Measurements from ENCODE around the gene MAP4K5.
"Not testable (repeated sequence)": the region's sequence is repeated elsewhere in the genome, so short reads cannot be mapped to it uniquely, and the experiment has no call there.

Gene MAP4K5

GRCh38 chr14:50532502-50533240 is at the start of gene MAP4K5:
Gene MAP4K5 (minus strand): TSS chr14:50532569. CDS start chr14:50532049, 520 bp downstream.
- peak; percentile 83 for DNase-seq (ENCODE audit: low read depth)

- DNase-seq (ENCODE audit: low read depth): no peak
Observed at GRCh38 chr14:50578433-50578832, 46.1 kb upstream of the MAP4K5 start.

GRCh38 chr14:50577982-50578381 is 45.6 kb upstream of the MAP4K5 start:
- DNase-seq (ENCODE audit: low read depth): no peak

GRCh38 chr14:50575769-50576168 is 43.4 kb upstream of the MAP4K5 start:
- DNase-seq (ENCODE audit: low read depth): no peak

GRCh38 chr14:50573862-50574261 is 41.5 kb upstream of the MAP4K5 start:
- no peak for DNase-seq (ENCODE audit: low read depth)

GRCh38 chr14:50569714-50570274 is 37.4 kb upstream of the MAP4K5 start:
- DNase-seq (ENCODE audit: low read depth): no peak

- DNase-seq (ENCODE audit: low read depth): no peak
Observed at GRCh38 chr14:50562841-50563240, 30.5 kb upstream of the MAP4K5 start.

GRCh38 chr14:50560931-50561285 is 28.5 kb upstream of the MAP4K5 start:
- peak; percentile 41 for DNase-seq (ENCODE audit: low read depth)

GRCh38 chr14:50559990-50560930 is 27.9 kb upstream of the MAP4K5 start, which contains the start of gene ATL1:
Gene ATL1 (plus strand): TSS chr14:50560145. CDS start chr14:50560266, 121 bp downstream.
- DNase-seq (ENCODE audit: low read depth): peak; percentile 47

GRCh38 chr14:50552796-50553195 is 20.4 kb upstream of the MAP4K5 start:
- not testable (repeated sequence) for DNase-seq (ENCODE audit: low read depth)

GRCh38 chr14:50551877-50552276 is 19.5 kb upstream of the MAP4K5 start:
- no peak for DNase-seq (ENCODE audit: low read depth)

GRCh38 chr14:50550294-50550693 is 17.9 kb upstream of the MAP4K5 start:
- DNase-seq (ENCODE audit: low read depth): no peak

- DNase-seq (ENCODE audit: low read depth): no peak
Observed at GRCh38 chr14:50545618-50546017, 13.2 kb upstream of the MAP4K5 start.

GRCh38 chr14:50544911-50545310 is 12.5 kb upstream of the MAP4K5 start:
- DNase-seq (ENCODE audit: low read depth): no peak

- peak; percentile 38 for DNase-seq (ENCODE audit: low read depth)
Observed at GRCh38 chr14:50542941-50543418, 10.6 kb upstream of the MAP4K5 start.

- DNase-seq (ENCODE audit: low read depth): no peak
Observed at GRCh38 chr14:50541159-50541567, 8.8 kb upstream of the MAP4K5 start.

GRCh38 chr14:50539051-50539450 is 6.7 kb upstream of the MAP4K5 start:
- DNase-seq (ENCODE audit: low read depth): no peak

GRCh38 chr14:50538034-50538433 is 5.7 kb upstream of the MAP4K5 start:
- DNase-seq (ENCODE audit: low read depth): not testable (repeated sequence)

GRCh38 chr14:50534997-50535396 is 2.6 kb upstream of the MAP4K5 start:
- no peak for DNase-seq (ENCODE audit: low read depth)

- no peak for DNase-seq (ENCODE audit: low read depth)
Observed at GRCh38 chr14:50534416-50534815, 2.0 kb upstream of the MAP4K5 start.

- no peak for DNase-seq (ENCODE audit: low read depth)
Observed at GRCh38 chr14:50533806-50534205, 1.4 kb upstream of the MAP4K5 start.

- DNase-seq (ENCODE audit: low read depth): no peak
Observed at GRCh38 chr14:50533241-50533705, 904 bp upstream of the MAP4K5 start.
